DMS79 (cell line): Measurements from ENCODE around the gene FBXO15.

Source experiments
- DNase-seq: peaks from one replicate; lab custom pipeline; 2025; lab: John Stamatoyannopoulos, UW

Gene FBXO15

DNA sequence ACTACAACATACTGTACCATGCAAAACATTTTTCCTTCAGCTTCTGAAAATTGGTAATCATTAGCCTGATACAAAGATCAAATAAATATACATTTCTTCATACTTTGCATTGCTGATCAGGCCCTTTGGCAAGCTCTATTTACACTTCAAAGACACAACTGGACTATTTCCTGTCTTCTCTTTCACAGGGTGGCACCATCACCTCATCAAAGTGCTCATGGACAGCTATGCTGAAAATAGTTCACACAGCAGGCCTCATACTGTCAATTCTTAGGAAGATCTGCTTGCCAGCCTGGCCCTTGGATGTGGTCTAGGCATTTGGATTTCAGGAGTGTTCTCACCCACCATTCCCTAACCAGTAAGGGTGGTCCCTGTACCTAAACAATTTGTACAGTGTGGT is 33.9 kb downstream of the FBXO15 start:
- no peak for DNase-seq

GRCh38 chr18:74110976-74111375 is 36.7 kb downstream of the FBXO15 start:
- DNase-seq: no peak

GRCh38 chr18:74110149-74110548 is 37.5 kb downstream of the FBXO15 start:
- no peak for DNase-seq

GRCh38 chr18:74108460-74108859 is 39.2 kb downstream of the FBXO15 start:
- DNase-seq: no peak

GRCh38 chr18:74097803-74098202 is 49.8 kb downstream of the FBXO15 start:
- DNase-seq: no peak

- no peak for DNase-seq
These were observed 54.7 kb downstream of the FBXO15 start for GRCh38 chr18:74092922-74093321.

DNA sequence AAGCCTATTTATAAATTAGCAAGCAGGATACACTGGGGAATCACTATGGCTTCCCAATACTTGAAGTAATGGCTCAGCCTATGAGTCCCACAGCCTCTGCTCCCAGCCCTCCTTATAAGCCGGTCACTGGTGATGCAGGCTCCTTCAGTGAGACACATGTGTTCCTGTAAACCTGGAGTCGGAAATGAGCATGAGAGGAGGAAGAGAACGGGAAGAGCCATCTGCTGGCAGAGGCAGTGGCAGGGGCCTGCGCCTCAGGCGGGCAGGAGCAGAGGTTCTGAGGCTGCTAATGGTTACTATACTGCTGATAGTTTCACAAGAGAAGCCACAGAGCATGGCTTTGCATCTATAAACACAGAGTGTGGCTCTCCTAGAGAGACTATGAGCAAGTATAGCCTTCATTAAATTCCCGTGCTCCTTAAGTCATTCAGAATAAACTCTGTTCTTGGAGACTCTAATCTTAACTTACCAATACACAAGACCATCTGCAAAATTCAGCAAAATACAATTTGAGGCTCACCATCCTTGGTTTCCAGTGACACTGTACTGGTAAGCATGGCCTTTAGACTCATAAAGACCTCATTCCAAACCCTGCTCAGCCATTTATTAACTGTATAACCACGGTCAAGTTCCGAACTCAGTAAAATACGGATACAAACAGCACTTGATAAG is 63.3 kb downstream of the FBXO15 start:
- DNase-seq: no peak

GRCh38 chr18:74083557-74083952 is 64.1 kb downstream of the FBXO15 start:
- DNase-seq: no peak

DNA sequence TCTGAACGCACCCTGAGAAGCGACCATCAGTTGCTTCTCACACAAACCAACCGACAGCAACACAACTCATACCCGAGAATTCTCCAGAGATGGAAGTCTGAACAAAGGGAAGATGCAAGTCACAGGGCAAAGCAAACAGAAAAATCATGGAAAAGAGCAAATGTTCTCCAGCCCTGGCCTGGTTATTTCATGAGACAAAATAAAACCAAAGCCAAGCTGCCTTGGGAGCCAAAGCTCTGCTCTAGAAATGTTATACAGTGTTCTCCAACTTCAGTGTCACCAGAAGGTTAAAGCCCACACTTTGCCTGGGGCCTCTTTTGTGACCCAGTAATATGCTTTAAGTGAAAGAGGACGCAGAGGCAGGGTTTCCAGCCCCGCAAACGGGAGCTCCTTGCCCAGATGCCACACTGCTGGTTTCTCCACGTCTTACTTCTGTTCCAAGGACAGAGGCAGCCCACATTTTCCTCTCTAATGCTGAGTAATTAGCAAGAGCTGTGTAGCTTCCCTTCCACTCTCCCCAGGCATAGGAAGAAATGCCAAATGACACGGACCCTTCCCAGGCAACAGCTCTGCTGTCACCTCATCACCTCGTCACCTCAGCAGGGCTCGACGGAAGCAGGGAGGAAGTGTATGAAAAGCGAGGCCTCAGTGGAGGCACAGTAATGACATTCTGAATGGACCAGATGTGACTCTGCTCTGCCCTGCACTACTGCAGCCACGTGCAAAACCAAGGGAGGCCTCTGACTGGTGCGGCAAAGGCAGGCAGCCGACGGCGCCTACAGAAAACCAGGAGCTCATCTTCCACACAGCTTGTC is 64.7 kb downstream of the FBXO15 start:
- no peak for DNase-seq

GRCh38 chr18:74081966-74082741 is 65.5 kb downstream of the FBXO15 start:
- no peak for DNase-seq

DNA sequence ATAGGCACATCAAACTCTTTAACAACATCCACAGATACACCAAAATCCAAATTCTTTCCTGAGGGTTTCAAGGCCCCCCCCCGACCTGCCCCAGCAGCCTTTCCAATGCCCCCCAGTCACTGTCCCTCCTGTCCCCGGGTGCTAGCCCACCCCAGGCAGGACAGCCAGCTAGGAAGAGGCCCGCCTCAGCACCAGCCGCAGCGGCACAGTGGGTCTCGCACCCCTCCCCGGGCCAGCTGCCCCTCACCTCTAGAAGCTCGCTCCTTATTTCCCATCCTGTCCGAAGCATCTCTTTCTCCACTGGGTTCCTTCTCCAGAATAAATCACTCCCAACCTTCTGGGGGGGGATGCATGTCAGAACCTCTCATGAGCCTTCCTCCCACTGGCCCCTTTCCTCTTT is 69.4 kb downstream of the FBXO15 start:
- DNase-seq: no peak

DNA sequence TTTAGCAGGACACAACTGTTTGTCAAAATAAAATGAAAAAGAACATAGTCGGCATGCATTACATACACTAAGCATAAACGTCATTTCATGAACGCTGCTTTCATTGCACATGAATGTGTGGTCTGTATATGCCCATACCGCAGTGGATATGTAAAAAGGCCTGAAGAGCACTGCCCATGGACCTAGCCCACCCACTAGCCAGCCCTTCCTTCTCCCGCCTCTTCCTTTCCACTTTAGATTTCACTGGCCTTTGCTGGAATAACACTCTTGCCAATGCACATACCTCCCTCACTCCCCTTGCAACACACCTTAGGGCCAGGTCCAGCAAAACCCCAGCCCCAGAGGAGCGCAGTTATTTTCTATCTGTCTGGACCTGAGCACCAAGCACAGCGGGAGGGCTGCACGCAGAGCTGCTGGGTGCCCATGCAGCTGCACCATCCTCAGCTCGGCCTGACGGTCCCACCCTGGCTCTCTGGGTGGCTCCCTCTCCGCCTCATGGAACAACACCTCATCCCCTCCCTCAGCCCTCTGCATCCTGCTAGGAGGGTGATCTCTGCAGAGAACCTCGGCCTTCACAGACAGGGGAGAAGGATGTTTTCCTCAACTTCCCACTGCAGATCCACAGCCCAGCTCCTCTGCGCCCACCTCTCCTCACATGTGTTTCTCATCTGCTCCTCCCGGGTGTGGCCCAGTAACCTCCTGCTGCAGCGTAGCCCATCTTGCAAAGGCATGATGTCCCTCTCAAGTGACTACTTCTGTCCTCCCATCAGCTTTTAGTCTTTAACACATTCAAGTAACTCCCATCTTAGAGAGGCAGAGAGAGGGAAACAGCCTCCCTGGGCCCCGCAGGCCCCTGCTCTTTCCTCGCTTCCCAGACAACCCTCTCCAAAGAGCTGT is 72.7 kb downstream of the FBXO15 start:
- no peak for DNase-seq

GRCh38 chr18:74073957-74074667 is 73.5 kb downstream of the FBXO15 start:
- DNase-seq: no peak

DNA sequence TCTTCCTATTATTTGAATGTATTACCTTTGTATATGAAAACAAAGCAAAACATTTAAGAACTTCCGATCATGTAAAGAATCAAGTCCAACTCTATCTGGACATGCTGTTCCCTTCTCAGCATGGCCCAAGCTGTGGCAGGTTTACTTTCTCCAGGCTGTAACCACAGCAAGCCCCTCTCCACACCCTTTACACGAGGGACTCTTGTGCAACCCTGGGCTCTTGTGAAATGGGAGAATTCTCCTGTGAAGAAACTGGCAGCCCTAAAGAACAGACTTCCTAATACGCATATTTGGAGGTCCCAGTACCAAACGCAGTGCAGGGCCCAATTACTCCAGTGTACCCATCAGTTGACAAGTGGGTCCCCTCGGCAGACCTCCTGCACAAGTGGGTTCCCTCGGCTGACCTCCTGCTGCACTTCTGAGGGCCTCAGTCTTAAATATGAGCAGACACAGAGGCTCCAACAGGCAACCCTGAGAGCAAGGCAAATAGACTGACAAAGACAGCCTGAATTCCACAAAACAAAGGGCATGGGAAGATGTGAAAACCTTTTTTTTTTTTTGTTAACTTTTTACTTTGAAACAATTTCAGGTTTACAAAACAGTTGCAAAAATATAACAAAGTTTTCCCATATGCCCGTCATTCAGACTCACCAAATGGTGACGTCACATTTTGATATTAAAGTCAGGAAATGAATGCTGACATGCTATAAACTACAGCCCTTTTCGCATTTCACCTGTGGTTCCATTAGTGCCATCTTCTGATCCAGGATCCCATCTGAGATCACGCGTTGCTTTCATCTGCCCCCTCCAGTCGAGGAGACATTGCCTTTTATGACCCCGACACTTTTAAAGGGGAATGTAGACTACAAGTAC is 78.2 kb downstream of the FBXO15 start:
- DNase-seq: no peak

GRCh38 chr18:74068296-74068695 is 79.3 kb downstream of the FBXO15 start:
- DNase-seq: no peak

- DNase-seq: no peak
These were observed 81.6 kb downstream of the FBXO15 start for GRCh38 chr18:74066018-74066417.

- DNase-seq: no peak
These were observed 82.3 kb downstream of the FBXO15 start for GRCh38 chr18:74065366-74065765.

- no peak for DNase-seq
These were observed 83.1 kb downstream of the FBXO15 start for GRCh38 chr18:74064510-74064909.

GRCh38 chr18:74063557-74063956 is 84.1 kb downstream of the FBXO15 start:
- no peak for DNase-seq

DNA sequence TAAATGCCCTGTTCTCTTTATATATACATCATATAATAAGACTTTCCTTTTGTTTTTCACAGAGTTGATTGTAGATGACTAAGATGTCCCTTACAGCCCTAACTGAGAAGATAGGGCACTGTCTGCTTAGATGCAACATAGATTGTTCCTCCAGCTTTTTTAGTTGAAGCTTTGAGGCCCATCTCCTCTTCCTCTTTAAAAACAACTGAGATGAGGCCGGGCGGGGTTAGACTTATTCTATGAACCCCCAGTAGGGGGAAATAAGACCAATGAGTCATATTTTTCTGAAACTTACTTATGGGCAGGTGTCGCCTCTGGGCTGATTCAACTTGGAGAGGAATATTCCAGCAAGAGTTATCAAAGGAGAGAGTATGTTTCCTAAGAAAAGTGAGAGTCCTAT is 84.6 kb downstream of the FBXO15 start:
- DNase-seq: no peak
